ENCODE measurements around the gene YIPF6. TPM values are rescaled to one million over a fixed set of nuclear protein-coding genes. Genes with fewer than 3 reads are reported as not detected.
"Not testable (repeated sequence)": the region's sequence is repeated elsewhere in the genome, so short reads cannot be mapped to it uniquely, and the experiment has no call there.

Gene YIPF6
- total and polyA plus RNA-seq, 9 of the 15 experiments (the other 6 are each of a cell fraction or from before 2014, with no cell fraction given) = 7.7 to 44.2 (median 22.4) TPM

- H3K27ac ChIP-seq (ENCODE audit: extremely low read depth, low read depth, low read length); intact Hi-C loops (cut with micrococcal nuclease); H3K9me1 ChIP-seq (ENCODE audit: control insufficient read depth, insufficient read depth, low read length); CTCF ChIA-PET (ENCODE audit: low intra/inter-chr PET ratio); H3K9me3 ChIP-seq (replicated peaks; ENCODE audit: control insufficient read depth, insufficient read depth, low read depth, low read length); H2AFZ ChIP-seq (ENCODE audit: low read depth, low read length); ATAC-seq; FAIRE-seq; H3K4me1 ChIP-seq (replicated peaks in 1 of 2; ENCODE audit: control insufficient read depth in 2 of 2, insufficient read depth in 2 of 2, low read length in 2 of 2); H3K9ac ChIP-seq (ENCODE audit: insufficient read depth in 1 of 2, low read depth in 2 of 2, low read length in 2 of 2); DNase-seq (ENCODE audit: extremely low read depth in 1 of 4, low spot score in 3 of 4); in situ Hi-C loops (cut with MboI); H3K27me3 ChIP-seq (ENCODE audit: control insufficient read depth in 2 of 2, insufficient read depth in 2 of 2, low read length in 2 of 2); H3K4me3 ChIP-seq; H3K79me2 ChIP-seq (ENCODE audit: control insufficient read depth, insufficient read depth, low read length); H3K4me2 ChIP-seq (ENCODE audit: insufficient read depth, low read length); BruUV-seq (replicated peaks); H4K20me1 ChIP-seq (replicated peaks; ENCODE audit: control insufficient read depth, insufficient read depth, low read length); H3K36me3 ChIP-seq (ENCODE audit: control insufficient read depth, insufficient read depth, low read length); POLR2A ChIA-PET: not testable (repeated sequence)
- WGBS (ENCODE audit: insufficient coverage, low coverage, missing lambda C conversion rate) = 42% methylated on average over 4 of the region's 4 CpGs
- 0 out of 4 replicates have a peak, but pooled peaks of 1 of the 2 experiments have one; percentile 17 for TF ChIP-seq KDM1A (IDR thresholded peaks at IDR 0.05)
- TF ChIP-seq BCOR (IDR thresholded peaks at IDR 0.05) = peak; percentile 66
- peak; percentile 89 for TF ChIP-seq ZNF146 (CRISPR knock-in tag; IDR thresholded peaks at IDR 0.05; ENCODE audit: unreplicated experiment)
These were observed 61.1 kb downstream of the YIPF6 start for GRCh38 chrX:68559905-68560304.

DNA sequence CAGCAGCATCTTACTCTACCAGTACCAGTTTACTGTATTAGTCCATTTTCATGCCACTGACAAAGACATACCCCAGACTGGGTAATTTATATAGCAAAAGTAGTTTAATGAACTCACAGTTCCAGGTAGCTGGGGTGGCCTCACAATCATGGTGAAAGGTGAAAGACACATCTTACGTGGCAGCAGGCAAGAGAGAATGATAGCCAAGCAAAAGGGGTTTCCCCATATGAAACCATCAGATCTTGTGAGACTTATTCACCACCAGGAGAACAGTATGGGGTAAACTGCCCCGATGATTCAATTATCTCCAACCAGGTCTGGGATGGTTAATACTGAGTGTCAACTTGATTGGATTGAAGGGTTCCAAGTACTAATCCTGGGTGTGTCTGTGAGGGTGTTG lies 69.3 kb downstream of the YIPF6 start:
- Histone ChIP-seq H3K4me2 (ENCODE audit: insufficient read depth, low read length) (no peak overlapping the region), H3K36me3 (ENCODE audit: control insufficient read depth, insufficient read depth, low read length) (no peaks in the 10 kb centered on the region), H3K4me1 (replicated peaks in 1 of 2; ENCODE audit: control insufficient read depth in 2 of 2, insufficient read depth in 2 of 2, low read length in 2 of 2) (peaks cover 3 to 32% of the 10 kb centered on the region in 2 experiments; a peak in 3 of 5 replicates), H3K27ac (ENCODE audit: extremely low read depth, low read depth, low read length) (no peak overlapping the region), H4K20me1 (replicated peaks; ENCODE audit: control insufficient read depth, insufficient read depth, low read length) (no peaks in the 10 kb centered on the region), H3K4me3 (no peak overlapping the region), H3K9me1 (ENCODE audit: control insufficient read depth, insufficient read depth, low read length) (no peaks in the 10 kb centered on the region), H3K27me3 (ENCODE audit: control insufficient read depth in 2 of 2, insufficient read depth in 2 of 2, low read length in 2 of 2) (no peaks in the 10 kb centered on the region), H2AFZ (ENCODE audit: low read depth, low read length) (no peak overlapping the region), H3K79me2 (ENCODE audit: control insufficient read depth, insufficient read depth, low read length) (no peaks in the 10 kb centered on the region), H3K9me3 (replicated peaks; ENCODE audit: control insufficient read depth, insufficient read depth, low read depth, low read length) (no peaks in the 10 kb centered on the region), H3K9ac (ENCODE audit: insufficient read depth in 1 of 2, low read depth in 2 of 2, low read length in 2 of 2) (no peak overlapping the region)
- FAIRE-seq (no peak), DNase-seq (ENCODE audit: extremely low read depth in 1 of 4, low spot score in 3 of 4) (no peak), ATAC-seq (no peak)
- in situ Hi-C loops (cut with MboI) (no loop called here), intact Hi-C loops (cut with micrococcal nuclease) (no loop called here)
- BruUV-seq (replicated peaks) = no TSS peak
- 31% methylated on average over 2 of the region's 2 CpGs for WGBS (ENCODE audit: insufficient coverage, low coverage, missing lambda C conversion rate)
- CTCF ChIA-PET (ENCODE audit: low intra/inter-chr PET ratio) = no interaction called here
- POLR2A ChIA-PET = interaction anchor here (0.6 kb wide), 2 partner anchors 125 to 198 kb away, joined by 3 read pairs; no protein-coding TSS in a partner anchor
- TF ChIP-seq MAFG (tag; conservative IDR thresholded peaks at IDR 0.05) (no peak), RNF219 (CRISPR knock-in tag; IDR thresholded peaks at IDR 0.05) (no peak), CREM (IDR thresholded peaks at IDR 0.05; ENCODE audit: low read depth) (no peak)
- TF ChIP-seq, protein P1, sequence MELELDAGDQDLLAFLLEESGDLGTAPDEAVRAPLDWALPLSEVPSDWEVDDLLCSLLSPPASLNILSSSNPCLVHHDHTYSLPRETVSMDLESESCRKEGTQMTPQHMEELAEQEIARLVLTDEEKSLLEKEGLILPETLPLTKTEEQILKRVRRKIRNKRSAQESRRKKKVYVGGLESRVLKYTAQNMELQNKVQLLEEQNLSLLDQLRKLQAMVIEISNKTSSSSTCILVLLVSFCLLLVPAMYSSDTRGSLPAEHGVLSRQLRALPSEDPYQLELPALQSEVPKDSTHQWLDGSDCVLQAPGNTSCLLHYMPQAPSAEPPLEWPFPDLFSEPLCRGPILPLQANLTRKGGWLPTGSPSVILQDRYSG (tag; conservative IDR thresholded peaks at IDR 0.05; ENCODE audit: low read depth) = no peak

Data from K562 (cell line).